HG02981 (cell line): ENCODE measurements around the gene PAAF1.

Experiments used
- ATAC-seq: cut with Tn5 transposase; IDR thresholded peaks from one replicate; pipeline ENCODE4 v1.9.1; 2021; ENCODE audit warnings: mild to moderate bottlenecking, moderate library complexity; ENCODE audit not compliant: unreplicated experiment

Gene PAAF1

GRCh38 chr11:73876424-73877310 is at the start of gene PAAF1, which contains the start of gene COA4:
TSS of gene PAAF1 (plus strand) at chr11:73876999. CDS start at chr11:73877022, 23 bp downstream.
TSS of gene COA4 (minus strand) at chr11:73876846. CDS start at chr11:73873378, 3,468 bp downstream.
- peak; percentile 97 for ATAC-seq

GRCh38 chr11:73830261-73830660 is 46.5 kb upstream of the PAAF1 start:
- no peak for ATAC-seq

GRCh38 chr11:73833067-73833466 is 43.7 kb upstream of the PAAF1 start:
- ATAC-seq, result no peak

- ATAC-seq, result no peak
These were observed 38.2 kb upstream of the PAAF1 start for GRCh38 chr11:73838443-73839122.

- ATAC-seq, result no peak
These were observed 37.7 kb upstream of the PAAF1 start for GRCh38 chr11:73839123-73839457.

GRCh38 chr11:73851046-73851764 is 25.6 kb upstream of the PAAF1 start:
- ATAC-seq, result no peak

GRCh38 chr11:73852049-73852448 is 24.8 kb upstream of the PAAF1 start:
- no peak for ATAC-seq

- no peak for ATAC-seq
These were observed 22.1 kb upstream of the PAAF1 start for GRCh38 chr11:73854680-73855079.

- no peak for ATAC-seq
These were observed 20.7 kb upstream of the PAAF1 start for GRCh38 chr11:73856031-73856567.

- ATAC-seq, result no peak
These were observed 17.1 kb upstream of the PAAF1 start for GRCh38 chr11:73859671-73860070.

GRCh38 chr11:73860202-73860601 is 16.6 kb upstream of the PAAF1 start:
- ATAC-seq, result no peak

- no peak for ATAC-seq
These were observed 13.8 kb upstream of the PAAF1 start for GRCh38 chr11:73862986-73863385.

- ATAC-seq, result no peak
These were observed 10.7 kb upstream of the PAAF1 start for GRCh38 chr11:73866095-73866579.

- ATAC-seq, result no peak
These were observed 10.2 kb upstream of the PAAF1 start for GRCh38 chr11:73866586-73866996.

GRCh38 chr11:73869332-73869949 is 7.4 kb upstream of the PAAF1 start:
- no peak for ATAC-seq

GRCh38 chr11:73870261-73870660 is 6.5 kb upstream of the PAAF1 start:
- ATAC-seq, result no peak

- no peak for ATAC-seq
These were observed 3.9 kb upstream of the PAAF1 start for GRCh38 chr11:73872749-73873357.

GRCh38 chr11:73875380-73875779 is 1.4 kb upstream of the PAAF1 start:
- ATAC-seq, result no peak

GRCh38 chr11:73875840-73876239 is 959 bp upstream of the PAAF1 start:
- no peak for ATAC-seq

GRCh38 chr11:73878771-73879170 is 2.0 kb downstream of the PAAF1 start:
- no peak for ATAC-seq
